ENCODE measurements around the gene TMED1.

DNA sequence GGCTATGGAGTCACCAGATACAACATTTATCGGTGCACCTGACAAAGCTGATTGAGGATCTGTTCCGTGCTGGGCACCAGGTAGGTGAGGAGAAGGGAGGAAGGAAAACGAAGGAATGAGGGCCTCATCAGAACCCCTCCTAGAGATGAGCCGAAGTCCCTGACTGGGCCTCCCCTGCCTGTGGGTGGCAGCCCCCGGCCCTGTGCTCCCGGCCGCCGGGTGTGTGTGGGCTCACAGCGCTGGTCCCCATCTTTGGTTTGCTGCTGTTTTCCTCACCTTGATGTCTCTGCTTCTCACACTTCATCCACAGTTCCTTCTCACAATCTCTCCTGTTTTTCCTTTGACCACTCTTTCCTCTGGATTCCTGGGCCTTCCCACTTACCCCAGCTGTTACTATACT lies 32.8 kb downstream of the TMED1 start:
- TF ChIP-seq, protein P1, sequence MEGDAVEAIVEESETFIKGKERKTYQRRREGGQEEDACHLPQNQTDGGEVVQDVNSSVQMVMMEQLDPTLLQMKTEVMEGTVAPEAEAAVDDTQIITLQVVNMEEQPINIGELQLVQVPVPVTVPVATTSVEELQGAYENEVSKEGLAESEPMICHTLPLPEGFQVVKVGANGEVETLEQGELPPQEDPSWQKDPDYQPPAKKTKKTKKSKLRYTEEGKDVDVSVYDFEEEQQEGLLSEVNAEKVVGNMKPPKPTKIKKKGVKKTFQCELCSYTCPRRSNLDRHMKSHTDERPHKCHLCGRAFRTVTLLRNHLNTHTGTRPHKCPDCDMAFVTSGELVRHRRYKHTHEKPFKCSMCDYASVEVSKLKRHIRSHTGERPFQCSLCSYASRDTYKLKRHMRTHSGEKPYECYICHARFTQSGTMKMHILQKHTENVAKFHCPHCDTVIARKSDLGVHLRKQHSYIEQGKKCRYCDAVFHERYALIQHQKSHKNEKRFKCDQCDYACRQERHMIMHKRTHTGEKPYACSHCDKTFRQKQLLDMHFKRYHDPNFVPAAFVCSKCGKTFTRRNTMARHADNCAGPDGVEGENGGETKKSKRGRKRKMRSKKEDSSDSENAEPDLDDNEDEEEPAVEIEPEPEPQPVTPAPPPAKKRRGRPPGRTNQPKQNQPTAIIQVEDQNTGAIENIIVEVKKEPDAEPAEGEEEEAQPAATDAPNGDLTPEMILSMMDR (IDR thresholded peaks at IDR 0.05) = no peak
- no peak for TF ChIP-seq POLR2A (IDR thresholded peaks at IDR 0.05)

All from adrenal gland (tissue), 5 donors.